Measurements from ENCODE around the gene PRKN. TPM values are rescaled to one million over a fixed set of nuclear protein-coding genes. Genes with fewer than 3 reads are reported as not detected.

Gene PRKN
- total RNA-seq, 4 donors from 2014 or later: 5.5 to 17.9 (median 6.8) TPM

GRCh38 chr6:161732594-161732993 is 995.0 kb downstream of the PRKN start:
- Histone ChIP-seq H3K27me3 (no peaks in the 10 kb centered on the region), H3K36me3 (no peaks in the 10 kb centered on the region), H3K9me3 (peaks cover 0 to 5% (median 0%) of the 10 kb centered on the region in 4 donors), H3K4me3 (no peak overlapping the region), H3K27ac (no peak overlapping the region), H3K4me1 (no peaks in the 10 kb centered on the region)
- no peak for TF ChIP-seq EP300 (IDR thresholded peaks at IDR 0.05)
- no peak for TF ChIP-seq POLR2A (IDR thresholded peaks at IDR 0.05)
- TF ChIP-seq, protein P1, sequence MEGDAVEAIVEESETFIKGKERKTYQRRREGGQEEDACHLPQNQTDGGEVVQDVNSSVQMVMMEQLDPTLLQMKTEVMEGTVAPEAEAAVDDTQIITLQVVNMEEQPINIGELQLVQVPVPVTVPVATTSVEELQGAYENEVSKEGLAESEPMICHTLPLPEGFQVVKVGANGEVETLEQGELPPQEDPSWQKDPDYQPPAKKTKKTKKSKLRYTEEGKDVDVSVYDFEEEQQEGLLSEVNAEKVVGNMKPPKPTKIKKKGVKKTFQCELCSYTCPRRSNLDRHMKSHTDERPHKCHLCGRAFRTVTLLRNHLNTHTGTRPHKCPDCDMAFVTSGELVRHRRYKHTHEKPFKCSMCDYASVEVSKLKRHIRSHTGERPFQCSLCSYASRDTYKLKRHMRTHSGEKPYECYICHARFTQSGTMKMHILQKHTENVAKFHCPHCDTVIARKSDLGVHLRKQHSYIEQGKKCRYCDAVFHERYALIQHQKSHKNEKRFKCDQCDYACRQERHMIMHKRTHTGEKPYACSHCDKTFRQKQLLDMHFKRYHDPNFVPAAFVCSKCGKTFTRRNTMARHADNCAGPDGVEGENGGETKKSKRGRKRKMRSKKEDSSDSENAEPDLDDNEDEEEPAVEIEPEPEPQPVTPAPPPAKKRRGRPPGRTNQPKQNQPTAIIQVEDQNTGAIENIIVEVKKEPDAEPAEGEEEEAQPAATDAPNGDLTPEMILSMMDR (IDR thresholded peaks at IDR 0.05): no peak
- 84 to 86% methylated on average over 3 of the region's 3 CpGs for WGBS, 2 donors
- no peak for DNase-seq (ENCODE audit: low spot score in 2 of 2)

GRCh38 chr6:161727083-161727833 is 1000.3 kb downstream of the PRKN start:
- no peak for DNase-seq (ENCODE audit: low spot score in 2 of 2)
- peaks cover 0 to 5% (median 0%) of the 10 kb centered on the region in 4 donors for H3K9me3 ChIP-seq
- 76 to 77% methylated on average over 6 of the region's 6 CpGs for WGBS, 2 donors
- H3K27me3 ChIP-seq: no peaks in the 10 kb centered on the region
- no peaks in the 10 kb centered on the region for H3K36me3 ChIP-seq
- H3K4me3 ChIP-seq: no peak overlapping the region
- no peak overlapping the region for H3K27ac ChIP-seq
- H3K4me1 ChIP-seq: no peaks in the 10 kb centered on the region
- no peak for TF ChIP-seq EP300 (IDR thresholded peaks at IDR 0.05)
- TF ChIP-seq POLR2A (IDR thresholded peaks at IDR 0.05): no peak
- TF ChIP-seq, protein P1 (IDR thresholded peaks at IDR 0.05): no peak

DNA sequence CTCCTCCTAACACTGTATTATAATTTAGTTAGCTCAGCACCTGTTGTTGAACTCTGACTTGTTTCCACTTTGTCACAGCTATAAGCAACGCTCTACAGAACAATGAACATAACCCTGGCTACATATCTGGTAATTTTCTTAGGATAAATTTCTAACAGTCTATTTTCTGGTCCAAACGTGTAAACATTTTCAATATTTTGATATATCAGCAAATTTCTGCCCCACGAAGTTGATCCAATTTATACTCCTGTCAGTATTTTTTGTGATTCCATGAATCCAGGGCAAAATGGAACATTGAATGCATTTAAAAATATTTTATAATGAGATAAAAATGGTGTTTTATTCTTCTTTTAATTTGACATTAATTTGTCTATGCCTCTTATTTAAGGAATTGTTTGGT is 1005.2 kb downstream of the PRKN start:
- WGBS, 2 donors: 71 to 78% methylated on average over 3 of the region's 3 CpGs
- no peaks in the 10 kb centered on the region for H3K9me3 ChIP-seq
- no peak for TF ChIP-seq POLR2A (IDR thresholded peaks at IDR 0.05)
- TF ChIP-seq, protein P1 (IDR thresholded peaks at IDR 0.05): no peak
- no peak for TF ChIP-seq EP300 (IDR thresholded peaks at IDR 0.05)
- no peaks in the 10 kb centered on the region for H3K36me3 ChIP-seq
- no peaks in the 10 kb centered on the region for H3K27me3 ChIP-seq
- no peak for DNase-seq (ENCODE audit: low spot score in 2 of 2)
- H3K4me3 ChIP-seq: no peak overlapping the region
- no peaks in the 10 kb centered on the region for H3K4me1 ChIP-seq
- no peak overlapping the region for H3K27ac ChIP-seq

DNA sequence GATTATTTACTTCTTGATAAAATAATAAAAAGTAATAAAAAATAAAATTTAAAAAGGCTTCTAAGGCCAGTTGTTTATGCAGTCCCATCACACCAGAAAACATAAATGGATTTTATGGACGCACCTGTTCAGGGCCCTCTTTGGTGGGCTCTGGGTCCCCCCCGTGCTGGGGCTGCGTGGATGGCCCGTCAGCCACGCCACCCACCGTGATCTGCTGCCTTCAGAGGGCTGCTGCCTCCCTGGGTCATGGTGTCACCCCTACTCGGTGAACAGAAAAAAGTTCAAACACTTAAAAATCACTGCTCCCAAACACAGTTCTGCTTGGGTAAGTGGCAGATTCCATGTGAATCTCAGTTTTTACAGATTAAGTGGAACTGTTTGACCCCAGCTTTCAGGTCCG is 1006.1 kb downstream of the PRKN start:
- no peak for DNase-seq (ENCODE audit: low spot score in 2 of 2)
- Histone ChIP-seq H3K9me3 (no peaks in the 10 kb centered on the region), H3K4me1 (no peaks in the 10 kb centered on the region), H3K4me3 (no peak overlapping the region), H3K27me3 (no peaks in the 10 kb centered on the region), H3K27ac (no peak overlapping the region), H3K36me3 (no peaks in the 10 kb centered on the region)
- no peak for TF ChIP-seq POLR2A (IDR thresholded peaks at IDR 0.05)
- TF ChIP-seq, protein P1 (IDR thresholded peaks at IDR 0.05): no peak
- no peak for TF ChIP-seq EP300 (IDR thresholded peaks at IDR 0.05)
- 64 to 70% methylated on average over 8 of the region's 8 CpGs for WGBS, 2 donors

GRCh38 chr6:161716176-161716575 is 1011.4 kb downstream of the PRKN start:
- TF ChIP-seq, protein P1 (IDR thresholded peaks at IDR 0.05): no peak
- TF ChIP-seq POLR2A (IDR thresholded peaks at IDR 0.05): no peak
- no peak for TF ChIP-seq EP300 (IDR thresholded peaks at IDR 0.05)
- no peaks in the 10 kb centered on the region for H3K4me1 ChIP-seq
- no peaks in the 10 kb centered on the region for H3K36me3 ChIP-seq
- no peak for DNase-seq (ENCODE audit: low spot score in 2 of 2)
- H3K27ac ChIP-seq: no peak overlapping the region
- WGBS, 2 donors: 31 to 43% methylated on average over 3 of the region's 3 CpGs
- no peak overlapping the region for H3K4me3 ChIP-seq
- H3K27me3 ChIP-seq: no peaks in the 10 kb centered on the region
- H3K9me3 ChIP-seq: no peaks in the 10 kb centered on the region

Measured in tibial nerve (tissue), 4 donors.